SU-DHL-6 (cell line): Measurements from ENCODE around the gene GUCA2B.

ENCODE experiments used
- EZH2phosphoT487 ChIP-seq: fragments of 200-600 bp; sonication (generic), shearing (Covaris generic); conservative IDR thresholded peaks from 2 replicates; pipeline ENCODE4 v1.6.1; 2018; ENCODE audit warnings: mild to moderate bottlenecking, antibody characterized with exemption, low read length, moderate library complexity, mixed read lengths
- TF ChIP-seq, protein P1 (sequence below): fragments of 200-600 bp; sonication (generic); IDR thresholded peaks from one replicate; pipeline ENCODE4 v1.5.1; 2017; ENCODE audit warnings: antibody characterized with exemption, mild to moderate bottlenecking, low read length, moderate library complexity; ENCODE audit not compliant: insufficient read depth, poor library complexity, severe bottlenecking

DNA sequence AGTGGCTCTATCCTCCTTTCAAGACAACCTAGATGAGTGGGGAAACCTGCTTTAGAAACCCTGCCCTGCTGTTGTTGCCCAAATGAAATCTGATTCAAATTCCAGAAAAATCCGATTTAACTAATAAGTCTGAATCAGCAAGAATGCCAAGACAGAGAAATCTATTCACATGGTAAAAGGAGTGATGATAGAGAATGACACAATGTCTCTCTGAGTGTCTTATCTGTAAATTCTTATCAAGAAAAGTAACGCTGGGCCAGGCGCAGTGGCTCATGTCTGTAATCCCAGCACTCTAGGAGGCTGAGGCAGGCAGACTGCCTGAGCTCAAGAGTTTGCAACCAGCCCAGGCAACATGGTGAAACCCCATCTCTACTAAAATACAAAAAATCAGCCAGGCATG, 25.0 kb downstream of the GUCA2B start:
- TF ChIP-seq, protein P1, sequence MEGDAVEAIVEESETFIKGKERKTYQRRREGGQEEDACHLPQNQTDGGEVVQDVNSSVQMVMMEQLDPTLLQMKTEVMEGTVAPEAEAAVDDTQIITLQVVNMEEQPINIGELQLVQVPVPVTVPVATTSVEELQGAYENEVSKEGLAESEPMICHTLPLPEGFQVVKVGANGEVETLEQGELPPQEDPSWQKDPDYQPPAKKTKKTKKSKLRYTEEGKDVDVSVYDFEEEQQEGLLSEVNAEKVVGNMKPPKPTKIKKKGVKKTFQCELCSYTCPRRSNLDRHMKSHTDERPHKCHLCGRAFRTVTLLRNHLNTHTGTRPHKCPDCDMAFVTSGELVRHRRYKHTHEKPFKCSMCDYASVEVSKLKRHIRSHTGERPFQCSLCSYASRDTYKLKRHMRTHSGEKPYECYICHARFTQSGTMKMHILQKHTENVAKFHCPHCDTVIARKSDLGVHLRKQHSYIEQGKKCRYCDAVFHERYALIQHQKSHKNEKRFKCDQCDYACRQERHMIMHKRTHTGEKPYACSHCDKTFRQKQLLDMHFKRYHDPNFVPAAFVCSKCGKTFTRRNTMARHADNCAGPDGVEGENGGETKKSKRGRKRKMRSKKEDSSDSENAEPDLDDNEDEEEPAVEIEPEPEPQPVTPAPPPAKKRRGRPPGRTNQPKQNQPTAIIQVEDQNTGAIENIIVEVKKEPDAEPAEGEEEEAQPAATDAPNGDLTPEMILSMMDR = no peak
- no peak for TF ChIP-seq EZH2phosphoT487
